Peyer's patch (tissue), 4 donors: ENCODE measurements around the gene ATP5ME.

Experiments used
- CTCF ChIP-seq, 6 experiments: fragments of 450-650 bp in 4 of 6; fragments of 200-600 bp in 2 of 6; sonication (generic) in 1 of 6; IDR thresholded peaks; one replicate each; pipeline ENCODE4 v1.5.1; 2017 to 2019; ENCODE audit warnings: antibody characterized with exemption in 6 of 6, mild to moderate bottlenecking in 3 of 6, moderate library complexity in 1 of 6
- POLR2A ChIP-seq, 2 donors: fragments of 450-650 bp; IDR thresholded peaks; one replicate each; pipeline ENCODE4 v1.5.1; 2017; ENCODE audit warnings: antibody characterized with exemption in 2 of 2, mild to moderate bottlenecking in 2 of 2, moderate library complexity in 2 of 2

- TF ChIP-seq POLR2A (IDR thresholded peaks at IDR 0.05) (no peak), CTCF (IDR thresholded peaks at IDR 0.05) (no peak)
Observed at GRCh38 chr4:661881-662761, 12.0 kb downstream of the ATP5ME start.
